ENCODE measurements around the gene HOXC11.

The HOXC11 gene

GRCh38 chr12:53958128-53958527 lies 14.8 kb upstream of the HOXC11 start:
- no peak for DNase-seq (ENCODE audit: low spot score)

- DNase-seq (ENCODE audit: low spot score) = no peak
These were observed 13.6 kb upstream of the HOXC11 start for GRCh38 chr12:53959314-53959713.

GRCh38 chr12:53960187-53961024 lies 12.5 kb upstream of the HOXC11 start:
- no peak for DNase-seq (ENCODE audit: low spot score)

GRCh38 chr12:53961025-53961761 lies 11.7 kb upstream of the HOXC11 start:
- no peak for DNase-seq (ENCODE audit: low spot score)

- DNase-seq (ENCODE audit: low spot score) = no peak
These were observed 9.9 kb upstream of the HOXC11 start for GRCh38 chr12:53963005-53963404.

- no peak for DNase-seq (ENCODE audit: low spot score)
These were observed 9.3 kb upstream of the HOXC11 start for GRCh38 chr12:53963434-53964314.

GRCh38 chr12:53964315-53964713 lies 8.6 kb upstream of the HOXC11 start:
- no peak for DNase-seq (ENCODE audit: low spot score)

GRCh38 chr12:53965281-53966084 lies 7.4 kb upstream of the HOXC11 start:
- no peak for DNase-seq (ENCODE audit: low spot score)

GRCh38 chr12:53966085-53966384 lies 6.9 kb upstream of the HOXC11 start:
- no peak for DNase-seq (ENCODE audit: low spot score)

- no peak for DNase-seq (ENCODE audit: low spot score)
These were observed 6.4 kb upstream of the HOXC11 start for GRCh38 chr12:53966385-53967133.

GRCh38 chr12:53967421-53967925 lies 5.5 kb upstream of the HOXC11 start:
- no peak for DNase-seq (ENCODE audit: low spot score)

- DNase-seq (ENCODE audit: low spot score) = no peak
These were observed 4.5 kb upstream of the HOXC11 start for GRCh38 chr12:53968214-53969127.

- no peak for DNase-seq (ENCODE audit: low spot score)
These were observed 3.2 kb upstream of the HOXC11 start for GRCh38 chr12:53969588-53970259.

- no peak for DNase-seq (ENCODE audit: low spot score)
These were observed 2.5 kb upstream of the HOXC11 start for GRCh38 chr12:53970451-53970850.

- DNase-seq (ENCODE audit: low spot score) = no peak
These were observed 1.8 kb upstream of the HOXC11 start for GRCh38 chr12:53971129-53971528.

GRCh38 chr12:53971686-53972085 lies 1.2 kb upstream of the HOXC11 start:
- DNase-seq (ENCODE audit: low spot score) = no peak

GRCh38 chr12:53972152-53972702 lies 699 bp upstream of the HOXC11 start:
- DNase-seq (ENCODE audit: low spot score) = no peak

GRCh38 chr12:53973236-53974042 lies 513 bp downstream of the HOXC11 start:
- no peak for DNase-seq (ENCODE audit: low spot score)
